Esophagus squamous epithelium (tissue), 4 donors: ENCODE data around the gene DDX60.

Experiments
- CTCF ChIP-seq, 6 experiments: fragments of 450-650 bp in 4 of 6; fragments of 200-600 bp in 2 of 6; sonication (generic) in 2 of 6; IDR thresholded peaks; one replicate each; pipeline ENCODE4 v1.5.1; 2016 to 2019; ENCODE audit warnings: antibody characterized with exemption in 6 of 6, mild to moderate bottlenecking in 4 of 6, moderate library complexity in 4 of 6
- POLR2A ChIP-seq, 4 donors: fragments of 450-650 bp; IDR thresholded peaks; one replicate each; pipeline ENCODE4 v1.6.1; 2017; ENCODE audit warnings: antibody characterized with exemption in 4 of 4, mild to moderate bottlenecking in 4 of 4, moderate library complexity in 3 of 4

DNA sequence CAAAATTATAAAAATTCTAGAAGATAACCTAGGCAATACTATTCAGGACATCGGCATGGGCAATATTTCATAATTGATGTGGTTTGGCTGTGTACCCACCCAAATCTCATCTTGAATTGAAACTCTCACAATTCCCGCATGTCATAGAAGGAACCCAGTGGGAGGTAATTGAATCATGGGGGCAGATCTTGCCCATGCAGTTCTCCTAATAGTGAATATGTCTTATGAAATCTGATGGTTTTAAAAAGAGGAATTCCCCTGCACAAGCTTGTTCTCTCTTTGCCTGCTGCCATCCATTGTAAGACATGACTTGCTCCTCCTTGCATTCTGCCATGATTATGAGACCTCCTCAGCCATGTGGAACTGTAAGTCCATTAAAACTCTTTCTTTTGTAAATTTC lies 77.7 kb downstream of the DDX60 start:
- TF ChIP-seq CTCF (IDR thresholded peaks at IDR 0.05), result no peak
- no peak for TF ChIP-seq POLR2A (IDR thresholded peaks at IDR 0.05)
